OCI-M2 (cell line): ENCODE measurements around the gene ZBTB8A.
"Not testable (repeated sequence)": the region's sequence is repeated elsewhere in the genome, so short reads cannot be mapped to it uniquely, and the experiment has no call there.

Experiments used
- DNase-seq: peaks from one replicate; lab custom pipeline; 2025; ENCODE audit not compliant: unreplicated experiment; lab: John Stamatoyannopoulos, UW

The ZBTB8A gene

GRCh38 chr1:32618673-32619221 is 79.5 kb downstream of the ZBTB8A start:
- DNase-seq: no peak

- no peak for DNase-seq
These were observed 80.7 kb downstream of the ZBTB8A start for GRCh38 chr1:32619701-32620485.

GRCh38 chr1:32622205-32622604 is 83.0 kb downstream of the ZBTB8A start:
- DNase-seq: no peak

- no peak for DNase-seq
These were observed 83.8 kb downstream of the ZBTB8A start for GRCh38 chr1:32622806-32623681.

GRCh38 chr1:32623775-32624174 is 84.5 kb downstream of the ZBTB8A start:
- DNase-seq: no peak

GRCh38 chr1:32626176-32626575 is 86.9 kb downstream of the ZBTB8A start:
- no peak for DNase-seq

- no peak for DNase-seq
These were observed 88.5 kb downstream of the ZBTB8A start for GRCh38 chr1:32627596-32628162.

- DNase-seq: not testable (repeated sequence)
These were observed 90.9 kb downstream of the ZBTB8A start for GRCh38 chr1:32630173-32630572.

- no peak for DNase-seq
These were observed 93.6 kb downstream of the ZBTB8A start for GRCh38 chr1:32632829-32633228.

GRCh38 chr1:32635508-32636277 is 96.5 kb downstream of the ZBTB8A start:
- no peak for DNase-seq

- no peak for DNase-seq
These were observed 97.9 kb downstream of the ZBTB8A start for GRCh38 chr1:32636914-32637645.

GRCh38 chr1:32639489-32640075 is 100.4 kb downstream of the ZBTB8A start:
- no peak for DNase-seq

GRCh38 chr1:32642292-32642827 is 103.1 kb downstream of the ZBTB8A start:
- not testable (repeated sequence) for DNase-seq

GRCh38 chr1:32644426-32644825 is 105.2 kb downstream of the ZBTB8A start:
- no peak for DNase-seq

GRCh38 chr1:32647308-32648134 is 108.3 kb downstream of the ZBTB8A start:
- DNase-seq: no peak

GRCh38 chr1:32650248-32650751 is 111.1 kb downstream of the ZBTB8A start, which contains the start of gene ZBTB8OS:
ZBTB8OS (minus strand) TSS chr1:32650550; CDS start chr1:32650529, 21 bp downstream.
- peak; percentile 52 for DNase-seq

GRCh38 chr1:32650752-32651460 is 111.7 kb downstream of the ZBTB8A start, which contains the start of gene RBBP4:
RBBP4 (plus strand) TSS chr1:32651208; CDS start chr1:32651307, 99 bp downstream.
- DNase-seq: peak; percentile 58
